ENCODE results near the gene ZFPM1.

ZFPM1 gene

DNA sequence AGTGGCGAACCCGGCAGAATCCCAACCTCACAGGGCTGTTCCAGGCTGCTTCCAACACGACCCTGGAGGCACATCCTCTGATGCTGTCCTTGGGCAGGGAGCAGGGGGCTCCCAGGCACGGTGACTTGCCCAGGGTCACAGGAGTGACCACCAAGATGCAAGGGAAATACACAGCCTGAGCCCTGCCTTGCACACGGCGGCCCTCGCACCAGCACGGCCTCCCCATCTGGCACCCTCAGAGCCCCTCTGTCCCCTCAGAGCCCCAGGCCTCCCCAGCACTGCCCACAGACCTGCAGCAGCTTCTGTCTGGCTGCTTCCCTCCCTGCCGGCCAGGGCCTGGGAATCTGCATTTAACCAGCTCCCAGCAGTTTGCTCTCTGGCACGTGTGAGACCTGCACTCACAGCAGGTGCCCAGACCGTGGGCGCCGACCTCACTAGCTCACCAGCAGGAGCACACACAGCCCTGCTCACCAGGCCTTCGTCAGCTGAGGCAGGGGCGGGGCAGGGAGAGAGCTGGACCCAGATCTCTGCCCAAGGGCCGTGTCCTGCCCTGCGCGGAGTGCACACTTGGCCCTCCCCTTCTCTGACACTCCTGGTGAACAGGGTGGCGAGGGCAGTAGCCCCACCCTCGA lies 87.4 kb downstream of the ZFPM1 start:
- DNase-seq (ENCODE audit: low read depth), result no peak

DNA sequence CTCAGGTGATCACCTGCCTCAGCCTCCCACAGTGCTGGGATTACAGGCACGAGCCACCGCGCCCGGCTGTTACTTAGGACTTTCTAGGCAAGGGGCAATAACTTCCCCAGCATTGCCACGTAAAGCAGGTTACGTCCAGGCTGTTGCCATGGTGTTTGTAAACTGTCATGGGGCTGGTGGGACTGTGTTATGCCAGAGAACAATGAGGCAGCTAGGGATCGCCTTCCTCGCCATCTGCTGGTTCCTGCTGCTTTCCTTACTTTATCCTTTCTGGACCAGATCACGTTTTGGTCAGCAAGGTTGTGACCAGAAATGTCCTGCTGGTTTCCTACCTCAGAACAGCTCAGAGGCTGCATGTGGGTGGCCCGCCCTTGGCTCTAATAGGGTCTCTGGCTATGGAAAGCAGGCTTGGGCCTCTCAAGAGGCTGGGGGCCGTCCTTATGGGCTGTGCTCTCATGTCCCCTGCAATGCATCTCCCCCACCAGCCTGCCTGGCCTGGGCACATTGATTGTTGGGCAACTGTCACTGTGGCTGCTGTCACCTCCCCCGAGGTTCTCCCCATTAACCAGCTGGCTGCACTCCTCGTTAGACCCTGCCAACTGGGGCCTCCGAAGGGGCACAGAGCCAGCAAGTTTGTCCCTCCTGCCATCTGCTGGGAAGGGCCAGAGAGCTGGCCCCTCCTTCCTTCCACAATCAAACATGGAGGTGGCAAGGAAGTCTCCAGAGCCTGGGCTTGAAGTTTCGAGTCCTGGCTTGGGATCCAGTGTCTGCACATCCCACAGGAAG lies 88.9 kb downstream of the ZFPM1 start:
- DNase-seq (ENCODE audit: low read depth), result no peak

DNA sequence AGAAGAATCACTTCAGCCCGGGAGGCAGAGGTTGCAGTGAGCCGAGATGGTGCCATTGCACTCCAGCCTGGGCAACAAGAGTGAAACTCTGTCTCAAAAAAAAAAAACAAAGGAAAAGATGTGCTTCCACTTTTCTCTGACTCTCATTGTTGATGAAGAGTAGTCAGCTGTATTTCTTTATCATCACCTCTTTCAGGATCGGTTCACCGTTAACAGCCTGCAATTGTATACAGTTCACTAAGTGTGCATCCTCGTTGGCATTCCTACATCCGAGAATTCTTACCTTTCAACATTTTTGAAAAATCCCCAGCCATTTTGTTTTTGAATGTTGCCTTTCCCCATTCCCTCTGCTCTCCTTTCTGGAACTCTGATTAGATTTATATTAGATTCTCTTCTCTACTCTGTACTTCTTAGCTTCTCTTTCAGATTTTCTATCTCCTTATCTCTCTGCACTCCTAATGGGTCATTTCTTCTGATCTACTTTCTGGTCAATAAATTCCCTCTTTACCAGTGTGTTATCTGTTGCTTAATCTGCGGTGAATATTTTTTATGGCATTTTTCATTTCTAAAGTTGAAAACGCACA lies 90.2 kb downstream of the ZFPM1 start:
- DNase-seq (ENCODE audit: low read depth), result no peak

DNA sequence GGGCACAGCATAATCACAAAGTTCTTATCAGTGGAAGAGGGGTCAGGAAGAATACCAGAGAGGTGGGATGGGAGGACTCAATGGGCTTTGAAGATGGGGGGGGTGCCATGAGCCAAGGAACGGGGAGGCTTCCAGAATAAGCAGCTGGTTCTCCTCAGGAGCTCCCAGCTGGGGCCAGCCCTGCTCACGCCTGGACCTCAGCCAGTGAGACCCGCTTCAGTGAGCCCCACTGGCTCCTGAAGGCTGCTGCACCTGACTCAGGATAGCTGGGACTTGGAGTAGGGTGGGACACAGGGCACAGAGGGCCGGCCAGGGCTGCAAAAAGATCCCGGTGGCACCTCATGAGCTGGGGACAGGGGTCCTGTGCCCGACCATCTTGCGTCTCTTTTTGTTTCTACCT lies 92.7 kb downstream of the ZFPM1 start:
- no peak for DNase-seq (ENCODE audit: low read depth)

DNA sequence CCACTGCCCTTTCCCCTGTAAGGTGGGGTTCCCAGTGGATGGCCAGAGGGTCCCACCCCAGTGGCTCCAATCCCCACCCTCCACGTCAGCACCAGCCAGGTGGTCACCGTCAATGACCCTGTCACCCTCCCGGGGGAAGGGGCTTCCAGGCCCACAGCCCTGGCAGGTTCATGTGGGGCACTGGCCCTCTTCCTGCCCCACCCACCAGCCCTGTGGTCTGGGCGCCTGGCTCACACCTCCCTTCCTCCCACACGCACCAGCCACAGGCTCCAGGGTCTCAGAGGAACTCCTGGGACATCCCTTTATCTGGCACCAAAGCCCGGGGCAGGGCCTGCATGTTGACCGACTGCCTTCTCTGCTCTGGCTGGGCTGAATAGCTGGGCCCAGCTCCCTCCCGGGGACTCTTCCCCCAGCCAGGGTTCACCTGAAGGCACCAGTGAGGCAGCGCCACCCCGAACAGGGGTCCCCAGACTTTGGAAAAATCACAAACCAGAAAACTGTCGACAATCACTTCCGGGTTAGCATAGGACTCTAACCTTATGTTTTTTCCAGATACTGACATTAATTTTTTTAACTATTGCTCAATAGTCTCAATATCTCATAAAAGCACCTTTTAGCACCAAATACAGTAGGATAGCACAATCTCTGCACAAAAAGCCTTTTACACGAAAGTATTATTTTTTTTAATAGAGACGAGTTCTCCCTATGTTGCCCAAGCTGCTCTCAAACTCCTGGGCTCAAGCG lies 95.2 kb downstream of the ZFPM1 start:
- no peak for DNase-seq (ENCODE audit: low read depth)

DNA sequence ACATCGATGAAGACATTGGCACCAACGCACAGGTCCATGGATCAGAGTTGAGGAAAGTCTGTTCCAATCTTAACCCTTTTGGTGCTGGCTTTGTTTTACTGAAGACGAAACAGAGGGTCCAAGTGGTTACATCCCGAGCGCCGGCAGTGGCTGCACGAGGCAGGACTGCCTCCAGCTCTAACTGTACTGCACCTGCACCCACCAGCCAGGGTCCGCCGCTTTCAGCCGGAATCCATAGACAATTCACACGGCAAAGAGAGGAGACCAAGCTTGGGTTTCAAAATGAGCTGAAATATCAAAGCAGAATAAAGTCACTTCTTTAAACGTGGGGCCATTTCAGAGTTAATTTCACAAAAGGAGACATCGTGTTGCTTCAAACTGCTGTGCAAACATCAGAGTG lies 95.9 kb downstream of the ZFPM1 start:
- DNase-seq (ENCODE audit: low read depth), result no peak

DNA sequence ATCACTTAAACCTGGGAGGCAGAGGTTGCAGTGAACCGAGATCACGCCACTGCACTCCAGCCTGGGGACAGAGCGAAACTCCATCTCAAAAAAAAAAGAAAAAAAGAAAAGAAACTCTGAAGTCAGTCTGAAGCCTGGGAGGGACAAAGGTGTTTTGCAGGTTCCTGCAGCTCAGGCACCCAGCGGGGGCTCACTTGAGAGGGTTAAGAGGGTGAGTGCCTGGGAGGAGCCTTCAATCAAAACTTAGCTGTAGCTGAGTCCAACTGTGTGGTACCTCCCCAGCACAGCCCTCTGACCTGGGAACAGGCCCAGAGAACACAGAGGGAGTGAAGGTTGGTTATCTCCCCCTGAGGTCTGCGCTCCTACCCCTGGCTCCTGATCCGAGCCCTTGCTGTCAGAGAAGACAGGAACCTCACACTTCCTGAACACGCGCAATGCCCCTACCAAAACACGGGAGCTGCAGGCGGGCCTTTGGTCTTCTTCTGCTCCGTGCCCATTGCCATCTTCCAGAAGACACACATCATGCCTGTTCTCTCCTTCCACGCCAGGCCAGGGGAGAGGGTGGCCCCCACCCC lies 96.7 kb downstream of the ZFPM1 start:
- no peak for DNase-seq (ENCODE audit: low read depth)

DNA sequence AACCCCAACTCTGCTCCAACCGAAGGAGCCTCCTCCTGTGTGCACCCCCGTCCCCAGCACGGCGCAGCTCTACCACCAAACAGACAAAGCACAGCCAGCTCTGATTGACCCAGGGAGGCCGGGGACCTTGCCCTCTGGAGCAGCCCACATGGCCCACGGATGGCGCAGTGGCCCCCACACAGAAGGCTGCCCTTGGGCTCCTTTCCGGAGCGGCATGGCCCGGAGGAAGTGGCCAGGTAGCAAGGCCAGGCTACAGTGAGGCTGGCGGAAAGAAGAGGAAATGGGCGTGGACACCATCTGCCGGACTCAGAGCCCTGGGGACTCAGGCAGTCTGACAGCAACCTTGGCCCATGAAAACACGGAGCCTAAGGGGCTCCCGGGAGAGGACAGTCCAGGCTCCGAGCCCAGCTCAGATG lies 97.2 kb downstream of the ZFPM1 start:
- no peak for DNase-seq (ENCODE audit: low read depth)

DNA sequence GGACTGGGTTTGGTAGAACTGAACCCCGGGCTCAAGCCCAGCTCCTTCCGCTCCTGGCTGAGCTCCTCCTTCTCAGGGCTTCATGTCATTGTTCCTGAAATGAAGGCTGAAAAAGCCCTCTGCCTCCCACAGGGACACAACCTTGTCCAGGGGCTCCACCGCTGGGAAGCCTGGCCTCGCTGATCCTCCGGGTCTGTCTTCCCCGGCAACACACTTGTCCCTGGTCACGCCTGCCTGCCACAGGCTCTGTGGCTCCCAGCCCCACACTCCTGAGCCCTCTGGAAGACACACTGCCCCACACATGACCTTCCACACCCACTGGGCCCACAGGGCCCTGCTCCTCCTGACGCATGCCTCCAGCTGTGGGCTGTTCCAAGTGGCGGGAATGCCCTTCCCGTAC lies 99.1 kb downstream of the ZFPM1 start:
- no peak for DNase-seq (ENCODE audit: low read depth)

DNA sequence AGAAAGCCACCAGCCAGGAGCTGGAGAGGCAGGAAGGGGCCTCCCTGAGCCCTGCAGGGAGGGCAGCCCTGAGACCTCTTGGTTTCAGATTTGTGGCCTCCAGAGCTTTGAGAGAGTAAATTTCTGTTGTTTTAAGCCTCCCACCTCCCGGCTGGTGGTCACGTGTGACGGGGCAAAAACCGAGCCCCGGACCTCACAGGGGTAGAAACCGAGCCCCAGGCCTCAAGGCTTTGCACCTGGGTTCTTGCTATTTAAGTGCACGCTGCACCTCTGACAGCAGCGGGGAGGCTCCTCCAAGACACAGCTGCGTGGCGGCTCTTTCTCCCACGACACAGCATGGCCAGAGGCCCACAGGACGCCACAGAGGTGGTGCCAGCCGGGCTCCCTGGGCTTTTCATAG lies 99.7 kb downstream of the ZFPM1 start:
- no peak for DNase-seq (ENCODE audit: low read depth)

DNA sequence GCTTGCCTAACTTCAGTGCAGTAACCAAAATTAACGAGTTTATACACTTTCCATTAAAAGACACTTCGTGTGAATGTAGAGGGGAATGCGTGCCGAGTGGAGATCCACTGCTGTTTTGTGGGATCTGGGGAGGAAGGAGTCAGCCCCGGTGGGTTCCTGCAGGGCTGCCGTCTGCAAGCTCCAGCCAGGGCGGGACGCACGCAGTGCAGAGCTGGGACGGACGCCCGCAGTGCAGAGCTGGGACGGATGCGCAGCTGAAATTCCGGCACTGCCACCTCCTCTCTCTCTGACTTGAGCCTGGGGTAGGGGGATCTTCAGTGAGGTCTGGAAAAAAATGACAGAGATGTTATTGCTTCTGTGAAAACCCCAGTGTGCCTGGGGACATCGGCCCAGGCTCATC lies 100.7 kb downstream of the ZFPM1 start:
- DNase-seq (ENCODE audit: low read depth), result no peak

DNA sequence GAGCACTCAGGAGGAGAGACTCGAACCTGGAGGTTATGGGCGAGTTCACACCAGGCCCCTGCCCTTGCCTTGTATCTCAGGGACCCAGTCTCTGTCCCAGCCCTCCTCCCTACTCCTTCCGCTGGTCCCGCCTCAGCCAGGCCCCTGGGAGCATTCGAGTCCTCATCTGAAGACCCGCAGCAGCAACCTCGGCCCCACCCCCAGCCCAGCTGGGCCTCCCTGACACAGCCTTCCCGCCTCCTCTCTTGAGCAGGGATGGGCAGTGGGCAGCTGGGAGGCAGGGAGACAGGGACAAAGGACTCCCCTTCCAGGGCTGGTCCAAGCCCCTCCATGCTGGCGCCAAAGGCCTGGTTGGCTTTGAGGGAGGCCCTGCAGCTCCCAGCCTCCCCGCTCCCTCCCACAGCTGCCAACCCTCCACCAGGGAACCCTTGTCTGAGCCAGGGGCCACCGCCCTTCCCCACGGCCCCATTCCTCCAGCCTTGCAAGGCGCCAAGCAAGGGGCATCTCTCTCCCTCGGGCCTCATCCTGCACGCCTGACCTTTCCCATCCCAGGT lies 101.7 kb downstream of the ZFPM1 start:
- DNase-seq (ENCODE audit: low read depth), result no peak

DNA sequence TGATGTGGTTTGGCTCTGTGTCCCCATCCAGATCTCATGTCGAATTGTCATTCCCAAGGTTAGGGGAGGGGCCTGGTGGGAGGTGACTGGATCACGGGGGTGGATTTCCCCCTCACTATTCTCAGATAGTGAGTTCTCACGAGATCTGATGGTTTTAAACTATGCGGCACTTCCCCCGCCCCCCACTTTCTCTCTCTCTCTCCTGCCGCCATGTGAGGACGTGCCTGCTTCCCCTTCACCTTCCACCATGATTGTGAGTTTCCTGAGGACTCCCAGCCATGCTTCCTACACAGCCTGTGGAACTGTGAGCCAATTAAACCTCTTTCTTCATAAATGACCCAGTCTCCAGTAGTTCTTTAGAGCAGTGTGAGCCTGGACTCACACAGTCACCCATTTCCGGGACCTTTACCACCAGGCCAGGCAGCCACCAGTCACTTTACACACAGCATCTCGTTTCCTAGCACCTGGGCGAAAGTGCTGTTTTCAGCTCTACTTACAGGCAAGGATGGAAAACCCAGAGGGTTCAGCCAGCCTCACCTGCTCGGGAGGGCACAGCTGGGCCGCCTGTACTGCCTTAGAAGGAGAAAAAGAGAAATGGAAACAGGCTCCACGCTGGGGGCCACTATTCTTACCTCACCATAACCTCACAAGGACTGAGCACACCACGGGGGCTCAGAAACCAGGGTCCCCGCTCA lies 103.4 kb downstream of the ZFPM1 start:
- no peak for DNase-seq (ENCODE audit: low read depth)

DNA sequence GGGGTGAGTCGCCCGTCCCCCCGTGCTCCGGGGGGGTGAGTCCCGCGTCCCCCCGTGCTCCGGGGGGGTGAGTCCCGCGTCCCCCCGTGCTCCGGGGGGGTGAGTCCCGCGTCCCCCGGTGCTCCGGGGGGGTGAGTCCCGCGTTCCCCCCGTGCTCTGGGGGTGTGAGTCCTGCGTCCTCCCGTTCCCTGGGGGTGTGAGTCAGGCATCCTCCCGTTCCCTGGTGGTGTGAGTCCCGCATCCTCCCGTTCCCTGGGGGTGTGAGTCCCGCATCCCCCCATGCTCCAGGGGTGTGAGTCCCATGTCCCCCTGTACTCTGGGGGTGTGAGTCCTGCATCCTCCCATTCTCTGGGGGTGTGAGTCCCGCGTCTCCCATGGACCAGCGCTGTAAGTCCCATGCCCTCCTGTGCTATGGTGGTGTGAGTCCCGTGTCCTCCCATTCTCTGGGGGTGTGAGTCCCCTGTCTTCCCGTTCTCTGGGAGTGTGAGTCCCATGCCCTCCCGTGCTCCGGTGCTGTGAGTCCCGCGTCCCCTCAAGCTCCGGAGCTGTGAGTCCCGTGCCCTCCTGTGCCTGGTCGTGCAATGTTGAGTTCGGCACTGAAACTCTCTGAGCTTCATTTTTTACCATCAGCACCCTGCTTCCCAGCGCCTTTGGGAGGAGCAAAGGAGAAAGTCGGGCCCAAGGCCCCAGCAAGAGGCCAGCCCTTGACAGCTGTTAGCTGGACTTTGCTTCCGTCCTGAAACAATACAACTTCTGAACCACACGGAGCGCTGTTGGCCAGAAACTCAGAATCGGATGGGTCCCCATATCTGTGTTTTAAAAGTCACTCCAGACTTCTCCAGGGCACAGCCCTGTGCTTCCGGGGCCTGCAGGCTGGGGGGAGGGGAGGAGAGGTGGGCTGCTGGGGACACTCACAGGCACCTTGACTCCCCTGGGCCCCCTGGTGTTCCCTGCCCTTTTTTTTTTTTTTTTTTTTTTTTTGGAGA lies 105.7 kb downstream of the ZFPM1 start:
- DNase-seq (ENCODE audit: low read depth), result no peak

DNA sequence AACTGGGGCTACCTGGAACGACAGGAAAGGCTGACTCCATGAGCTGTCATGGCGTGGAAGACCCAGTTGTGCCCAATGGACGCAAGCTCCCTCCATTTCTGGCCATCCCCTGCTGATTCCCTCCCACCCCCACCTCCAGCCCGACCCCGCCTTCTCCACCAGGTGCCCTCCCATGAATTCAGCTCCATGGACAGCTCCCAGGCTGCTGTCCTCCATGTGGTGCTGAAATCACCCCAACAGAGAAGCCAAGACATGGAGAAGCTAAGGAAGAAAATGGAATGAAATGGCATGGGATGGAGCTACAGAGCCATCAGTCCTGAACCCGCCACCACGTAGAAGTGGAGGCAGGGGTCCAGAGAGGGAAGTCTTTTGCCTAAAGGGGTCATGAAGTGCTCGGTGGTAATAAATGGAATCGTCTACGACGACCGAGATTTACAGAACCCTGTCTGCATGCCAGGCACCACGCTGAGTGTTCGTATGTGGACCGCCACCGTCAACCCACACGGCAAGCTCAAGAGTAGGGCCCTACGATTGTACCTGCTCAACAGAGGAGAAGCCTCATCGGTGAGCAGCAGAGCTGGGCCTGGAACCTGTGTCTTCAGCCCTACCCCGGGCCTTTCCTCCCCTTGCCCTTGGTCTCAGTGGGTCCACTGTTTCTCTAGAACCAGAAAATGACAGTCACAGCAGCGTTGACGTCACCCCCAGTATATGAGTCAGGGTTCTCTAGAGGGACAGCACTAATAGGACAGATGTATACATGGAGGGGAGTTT lies 107.8 kb downstream of the ZFPM1 start:
- no peak for DNase-seq (ENCODE audit: low read depth)

DNA sequence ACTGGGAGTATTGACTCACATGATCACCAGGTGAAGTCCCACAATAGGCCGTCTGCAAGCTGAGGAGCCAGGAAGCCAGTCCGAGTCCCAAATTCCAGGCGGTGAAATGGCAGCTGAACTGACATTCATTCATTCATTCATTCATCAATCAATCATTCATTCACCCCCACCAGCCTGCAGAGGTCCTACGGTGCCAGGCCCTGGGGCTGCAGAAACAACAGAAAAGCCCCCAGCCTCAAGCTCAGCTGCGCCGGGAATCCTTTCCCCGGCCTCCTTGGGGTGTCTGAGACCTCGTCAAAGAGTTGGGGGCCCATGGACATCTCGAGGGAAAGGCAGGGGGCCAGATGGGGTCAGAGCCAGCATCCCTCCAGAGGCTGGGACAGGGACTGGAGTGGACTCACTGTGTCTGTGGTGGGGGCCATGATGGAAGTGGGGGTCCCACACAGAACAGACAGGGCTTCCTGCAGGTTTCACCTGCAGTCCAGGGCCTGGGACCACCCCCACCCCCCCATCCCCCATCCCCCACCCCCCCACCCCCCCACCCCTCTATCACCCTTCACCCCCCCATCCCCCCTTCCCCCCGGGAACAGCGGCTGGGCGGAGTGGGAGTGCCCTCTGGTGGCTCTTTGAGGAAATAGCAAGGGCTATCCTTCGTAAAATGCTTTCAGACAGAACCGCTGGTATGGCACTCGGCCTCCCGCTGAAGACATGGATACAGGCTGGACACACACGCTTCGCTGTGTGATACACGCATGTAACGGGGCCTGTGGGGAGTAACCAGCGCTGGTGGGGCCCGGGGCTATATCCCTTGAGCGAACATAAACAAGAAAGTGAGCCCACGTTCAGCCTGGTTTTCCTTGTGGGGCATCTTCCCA lies 108.6 kb downstream of the ZFPM1 start:
- no peak for DNase-seq (ENCODE audit: low read depth)

DNA sequence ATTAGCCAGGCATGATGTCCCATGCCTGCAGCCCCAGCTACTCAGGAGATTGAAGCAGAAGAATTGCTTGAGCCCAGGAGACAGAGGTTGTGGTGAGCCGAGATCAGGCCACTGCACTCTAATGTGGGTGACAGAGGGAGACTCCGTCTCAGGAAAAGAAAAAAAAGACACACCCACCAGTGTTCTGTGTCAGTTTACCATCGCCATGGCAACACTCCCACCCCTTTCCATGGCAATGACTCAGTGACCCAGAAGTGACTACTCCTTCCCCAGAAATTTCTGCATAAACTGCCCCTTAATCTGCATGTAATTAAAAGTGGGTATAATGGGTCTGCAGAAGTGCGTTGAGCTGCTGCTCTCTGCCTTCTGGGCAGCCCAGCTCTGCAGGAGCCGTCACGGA lies 113.1 kb downstream of the ZFPM1 start:
- no peak for DNase-seq (ENCODE audit: low read depth)

Measured in HS-27A (cell line).